H1 (cell line): Measurements from ENCODE around the gene HOXB3. TPM values are rescaled to one million over a fixed set of nuclear protein-coding genes. Genes with fewer than 3 reads are reported as not detected.

Experiments used
- BACH1 ChIP-seq: IDR thresholded peaks from 2 replicates; pipeline ENCODE4 v1.6.1; 2012; ENCODE audit warnings: low read length, improper control_type of control experiment
- CTBP2 ChIP-seq: IDR thresholded peaks from 2 replicates; pipeline ENCODE4 v1.7.0; 2011; ENCODE audit warnings: borderline replicate concordance, mild to moderate bottlenecking, moderate library complexity, mixed read lengths, low read length; ENCODE audit not compliant: insufficient read depth, insufficient read length
- EGR1 ChIP-seq: IDR thresholded peaks from 2 replicates; pipeline ENCODE4 v1.6.1; 2011; ENCODE audit warnings: low read depth, low read length, borderline replicate concordance
- SP2 ChIP-seq: IDR thresholded peaks from 2 replicates; pipeline ENCODE4 v1.6.1; 2012; ENCODE audit warnings: mild to moderate bottlenecking, low read length, inconsistent platforms
- SUZ12 ChIP-seq: fragments of 200-600 bp; sonication (generic); IDR thresholded peaks from 2 replicates; pipeline ENCODE4 v1.6.1; 2012; ENCODE audit warnings: mild to moderate bottlenecking, inconsistent platforms, low read length, moderate library complexity, mixed read lengths
- polyA plus RNA-seq, 7 experiments: library from polyadenylated mRNA; depleted of rRNA in 3 of 7; stranded (reverse) in 5 of 7; unstranded in 2 of 7; fragments of >200 nt in 5 of 7; fragments of 200-250 nt in 2 of 7; gene quantifications; 1 replicate in 5 of 7; 2 replicates in 1 of 7; 4 replicates in 1 of 7; pipeline versions ENCODE4 v1.2.1 to v1.2.3, GENCODE V29; 2011 to 2013; ENCODE audit warnings: missing spikeins in 2 of 7, mixed read lengths in 2 of 7
- total RNA-seq: library from RNA; stranded (reverse); fragmentation: NEBNext Ultra II Directional; extraction: Animal tissue kit (Norgen Biotek cat#: 25700); gene quantifications from 2 replicates; pipeline ENCODE4 v1.2.1, GENCODE V29; 2021

HOXB3 gene
- total and polyA plus RNA-seq, 2 of the 8 experiments (the other 6 are each of a cell fraction or from before 2014, with no cell fraction given), result not detected

- peak; percentile 57; the same call in 1 of the 2 replicates for TF ChIP-seq SUZ12
- TF ChIP-seq EGR1, result 0 out of 2 replicates have a peak, but pooled peaks have one; percentile 22
- TF ChIP-seq SP2, result no peak
- TF ChIP-seq CTBP2, result peak; percentile 93
- TF ChIP-seq BACH1, result no peak
Observed at GRCh38 chr17:48576479-48577309, 13.3 kb downstream of the HOXB3 start (continued).
